ENCODE results near the gene PUM2. TPM values are rescaled to one million over a fixed set of nuclear protein-coding genes. Genes with fewer than 3 reads are reported as not detected.

Gene PUM2
- total RNA-seq, 1 experiment from 2014 or later = 112 TPM

- DNase-seq (ENCODE audit: low spot score) = no peak
- Histone ChIP-seq H3K4me1 (ENCODE audit: insufficient read depth, low read length, poor library complexity, severe bottlenecking) (no peaks in the 10 kb centered on the region), H3K27me3 (replicated peaks; ENCODE audit: insufficient read depth, low read depth, low read length, poor library complexity) (no peaks in the 10 kb centered on the region), H3K4me3 (ENCODE audit: low read depth, low read length, poor library complexity, severe bottlenecking) (no peak overlapping the region), H3K36me3 (ENCODE audit: insufficient read depth, low read length, poor library complexity, severe bottlenecking) (no peaks in the 10 kb centered on the region), H3K27ac (ENCODE audit: low read depth, low read length, poor library complexity, severe bottlenecking) (no peak overlapping the region), H3K9me3 (ENCODE audit: low read depth, low read length, poor library complexity, severe bottlenecking) (no peaks in the 10 kb centered on the region)
- ChIA-PET CTCF (no interaction called here), POLR2A (ENCODE audit: low non-redundant PET) (no interaction called here)
- TF ChIP-seq EZH2 (IDR thresholded peaks at IDR 0.05; ENCODE audit: borderline replicate concordance, low read depth, low read length, poor library complexity, severe bottlenecking) (no peak), CTCF (conservative IDR thresholded peaks at IDR 0.05; ENCODE audit: low read depth, low read length) (no peak)
- intact Hi-C loops (cut with micrococcal nuclease; ENCODE audit: unreplicated experiment) = no loop called here
- no TSS peak for BruUV-seq (replicated peaks)
These were observed 43.3 kb upstream of the PUM2 start for GRCh38 chr2:20393986-20394385.

- Histone ChIP-seq H3K27ac (ENCODE audit: low read depth, low read length, poor library complexity, severe bottlenecking) (no peak overlapping the region), H3K27me3 (replicated peaks; ENCODE audit: insufficient read depth, low read depth, low read length, poor library complexity) (peaks cover 2% of the 10 kb centered on the region), H3K9me3 (ENCODE audit: low read depth, low read length, poor library complexity, severe bottlenecking) (no peaks in the 10 kb centered on the region), H3K36me3 (ENCODE audit: insufficient read depth, low read length, poor library complexity, severe bottlenecking) (no peaks in the 10 kb centered on the region), H3K4me3 (ENCODE audit: low read depth, low read length, poor library complexity, severe bottlenecking) (no peak overlapping the region), H3K4me1 (ENCODE audit: insufficient read depth, low read length, poor library complexity, severe bottlenecking) (no peaks in the 10 kb centered on the region)
- no peak for TF ChIP-seq EZH2 (IDR thresholded peaks at IDR 0.05; ENCODE audit: borderline replicate concordance, low read depth, low read length, poor library complexity, severe bottlenecking)
- no peak for TF ChIP-seq CTCF (conservative IDR thresholded peaks at IDR 0.05; ENCODE audit: low read depth, low read length)
- no TSS peak for BruUV-seq (replicated peaks)
- DNase-seq (ENCODE audit: low spot score) = no peak
- POLR2A ChIA-PET (ENCODE audit: low non-redundant PET) = no interaction called here
- CTCF ChIA-PET = no interaction called here
- intact Hi-C loops (cut with micrococcal nuclease; ENCODE audit: unreplicated experiment) = no loop called here
These were observed 41.5 kb upstream of the PUM2 start for GRCh38 chr2:20391951-20392699.

GRCh38 chr2:20390524-20391123 is 40.0 kb upstream of the PUM2 start:
- DNase-seq (ENCODE audit: low spot score) = no peak
- Histone ChIP-seq H3K4me1 (ENCODE audit: insufficient read depth, low read length, poor library complexity, severe bottlenecking) (no peaks in the 10 kb centered on the region), H3K27ac (ENCODE audit: low read depth, low read length, poor library complexity, severe bottlenecking) (no peak overlapping the region), H3K36me3 (ENCODE audit: insufficient read depth, low read length, poor library complexity, severe bottlenecking) (no peaks in the 10 kb centered on the region), H3K4me3 (ENCODE audit: low read depth, low read length, poor library complexity, severe bottlenecking) (no peak overlapping the region), H3K27me3 (replicated peaks; ENCODE audit: insufficient read depth, low read depth, low read length, poor library complexity) (peaks cover 2% of the 10 kb centered on the region), H3K9me3 (ENCODE audit: low read depth, low read length, poor library complexity, severe bottlenecking) (no peaks in the 10 kb centered on the region)
- no peak for TF ChIP-seq CTCF (conservative IDR thresholded peaks at IDR 0.05; ENCODE audit: low read depth, low read length)
- TF ChIP-seq EZH2 (IDR thresholded peaks at IDR 0.05; ENCODE audit: borderline replicate concordance, low read depth, low read length, poor library complexity, severe bottlenecking) = no peak
- POLR2A ChIA-PET (ENCODE audit: low non-redundant PET) = no interaction called here
- CTCF ChIA-PET = no interaction called here
- intact Hi-C loops (cut with micrococcal nuclease; ENCODE audit: unreplicated experiment) = no loop called here
- no TSS peak for BruUV-seq (replicated peaks)

Data from A673 (cell line).